Measurements from ENCODE around the gene SCAMP2.

DNA sequence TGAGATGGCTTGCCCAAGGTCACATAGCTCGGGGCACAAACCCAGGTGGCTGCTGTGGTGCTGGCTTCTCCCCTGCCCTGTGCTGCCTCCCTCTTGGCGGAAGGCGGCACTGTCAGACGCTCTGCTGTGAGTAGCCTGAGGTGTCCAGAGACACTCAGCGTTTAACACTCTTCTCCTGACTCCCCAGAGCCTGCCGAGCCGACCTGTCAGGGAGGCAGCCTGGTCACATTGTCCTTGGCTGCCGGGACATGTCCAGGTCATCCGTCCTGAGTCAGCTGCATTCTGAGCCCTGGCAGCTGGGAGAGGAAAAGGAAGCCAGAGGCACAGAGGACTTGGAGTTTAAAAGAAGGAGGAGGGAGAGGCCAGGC lies 55.8 kb downstream of the SCAMP2 start:
- TF ChIP-seq, protein P1, sequence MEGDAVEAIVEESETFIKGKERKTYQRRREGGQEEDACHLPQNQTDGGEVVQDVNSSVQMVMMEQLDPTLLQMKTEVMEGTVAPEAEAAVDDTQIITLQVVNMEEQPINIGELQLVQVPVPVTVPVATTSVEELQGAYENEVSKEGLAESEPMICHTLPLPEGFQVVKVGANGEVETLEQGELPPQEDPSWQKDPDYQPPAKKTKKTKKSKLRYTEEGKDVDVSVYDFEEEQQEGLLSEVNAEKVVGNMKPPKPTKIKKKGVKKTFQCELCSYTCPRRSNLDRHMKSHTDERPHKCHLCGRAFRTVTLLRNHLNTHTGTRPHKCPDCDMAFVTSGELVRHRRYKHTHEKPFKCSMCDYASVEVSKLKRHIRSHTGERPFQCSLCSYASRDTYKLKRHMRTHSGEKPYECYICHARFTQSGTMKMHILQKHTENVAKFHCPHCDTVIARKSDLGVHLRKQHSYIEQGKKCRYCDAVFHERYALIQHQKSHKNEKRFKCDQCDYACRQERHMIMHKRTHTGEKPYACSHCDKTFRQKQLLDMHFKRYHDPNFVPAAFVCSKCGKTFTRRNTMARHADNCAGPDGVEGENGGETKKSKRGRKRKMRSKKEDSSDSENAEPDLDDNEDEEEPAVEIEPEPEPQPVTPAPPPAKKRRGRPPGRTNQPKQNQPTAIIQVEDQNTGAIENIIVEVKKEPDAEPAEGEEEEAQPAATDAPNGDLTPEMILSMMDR (IDR thresholded peaks at IDR 0.05), result no peak
- no peak for TF ChIP-seq EZH2 (IDR thresholded peaks at IDR 0.05; ENCODE audit: borderline replicate concordance, insufficient read depth, low read depth, low read length, poor library complexity, severe bottlenecking)

Measured in B cell (primary cell).